H9 (cell line): ENCODE measurements around the gene LRRC7. TPM values are rescaled to one million over a fixed set of nuclear protein-coding genes. Genes with fewer than 3 reads are reported as not detected.

Experiments used
- DNase-seq: peaks from one replicate; pipeline ENCODE4 v3.0.0-alpha.2; 2017
- H2AFZ ChIP-seq: one replicate; pipeline ENCODE4 v1.6.1; 2013; ENCODE audit warnings: mild to moderate bottlenecking, low read length, control low read depth, moderate library complexity
- H2AK5ac ChIP-seq: 2 replicates; pipeline ENCODE4 v1.6.1; 2013; ENCODE audit warnings: low read length, control low read depth, mixed read lengths; ENCODE audit not compliant: insufficient read length
- H2BK120ac ChIP-seq: one replicate; pipeline ENCODE4 v1.6.1; 2013; ENCODE audit warnings: low read depth, mild to moderate bottlenecking, low read length, control low read depth, inconsistent platforms; ENCODE audit not compliant: poor library complexity, severe bottlenecking
- H2BK12ac ChIP-seq: 2 replicates; pipeline ENCODE4 v1.6.1; 2013; ENCODE audit warnings: low read length, control low read depth, mixed read lengths, low read depth; ENCODE audit not compliant: insufficient read length
- H2BK15ac ChIP-seq: 2 replicates; pipeline ENCODE4 v1.6.1; 2013; ENCODE audit warnings: low read depth, low read length, control low read depth
- H2BK20ac ChIP-seq: one replicate; pipeline ENCODE4 v1.6.1; 2013; ENCODE audit warnings: low read depth, mild to moderate bottlenecking, low read length, control low read depth, inconsistent platforms; ENCODE audit not compliant: poor library complexity, severe bottlenecking
- H2BK5ac ChIP-seq: 2 replicates; pipeline ENCODE4 v1.6.1; 2013; ENCODE audit warnings: low read length, control low read depth, mixed read lengths; ENCODE audit not compliant: insufficient read length
- H3K14ac ChIP-seq: 2 replicates; pipeline ENCODE4 v1.6.1; 2013; ENCODE audit warnings: low read length, control low read depth; ENCODE audit not compliant: insufficient read depth
- H3K18ac ChIP-seq: 2 replicates; pipeline ENCODE4 v1.6.1; 2013; ENCODE audit warnings: low read depth, mild to moderate bottlenecking, mixed read lengths, low read length, control low read depth; ENCODE audit not compliant: insufficient read length
- H3K23ac ChIP-seq: 2 replicates; pipeline ENCODE4 v1.6.1; 2013; ENCODE audit warnings: low read length, control low read depth, mixed read lengths, low read depth; ENCODE audit not compliant: insufficient read length
- H3K23me2 ChIP-seq: 2 replicates; pipeline ENCODE4 v1.6.1; 2013; ENCODE audit warnings: low read depth, mild to moderate bottlenecking, mixed read lengths, low read length, control low read depth; ENCODE audit not compliant: insufficient read length, poor library complexity, severe bottlenecking
- H3K27ac ChIP-seq: 2 replicates; pipeline ENCODE4 v1.5.1; 2013; ENCODE audit warnings: low read length, control low read depth, mixed read lengths, low read depth; ENCODE audit not compliant: insufficient read length
- H3K27me3 ChIP-seq: 2 replicates; pipeline ENCODE4 v1.6.1; 2013; ENCODE audit warnings: low read length, control low read depth, inconsistent platforms; ENCODE audit not compliant: insufficient read depth
- H3K4ac ChIP-seq: 2 replicates; pipeline ENCODE4 v1.6.1; 2013; ENCODE audit warnings: low read depth, mild to moderate bottlenecking, control low read depth, inconsistent platforms, low read length, moderate library complexity
- H3K4me1 ChIP-seq: 2 replicates; pipeline ENCODE4 v1.6.1; 2013; ENCODE audit warnings: low read length, control low read depth, inconsistent platforms; ENCODE audit not compliant: insufficient read depth
- H3K4me2 ChIP-seq: 2 replicates; pipeline ENCODE4 v1.6.1; 2013; ENCODE audit warnings: low read length, control low read depth, mixed read lengths; ENCODE audit not compliant: insufficient read length, insufficient read depth
- H3K56ac ChIP-seq: 2 replicates; pipeline ENCODE4 v1.6.1; 2013; ENCODE audit warnings: low read depth, mild to moderate bottlenecking, mixed read lengths, low read length, control low read depth; ENCODE audit not compliant: insufficient read length
- H3K79me1 ChIP-seq: 2 replicates; pipeline ENCODE4 v1.6.1; 2013; ENCODE audit warnings: low read depth, mild to moderate bottlenecking, moderate library complexity, low read length, control low read depth, inconsistent platforms; ENCODE audit not compliant: insufficient read depth, poor library complexity, severe bottlenecking
- H3K79me2 ChIP-seq: 2 replicates; pipeline ENCODE4 v1.6.1; 2013; ENCODE audit warnings: low read length, control low read depth, inconsistent platforms; ENCODE audit not compliant: insufficient read depth
- H3K9ac ChIP-seq: 2 replicates; pipeline ENCODE4 v1.6.1; 2013; ENCODE audit warnings: low read length, control low read depth, mixed read lengths; ENCODE audit not compliant: insufficient read length; ENCODE audit errors: extremely low read depth
- H3K9me3 ChIP-seq: one replicate; pipeline ENCODE4 v1.6.1; 2013; ENCODE audit warnings: low read depth, low read length, inconsistent platforms; ENCODE audit not compliant: control insufficient read depth
- H3T11ph ChIP-seq: one replicate; pipeline ENCODE4 v1.6.1; 2013; ENCODE audit warnings: mild to moderate bottlenecking, low read length, control low read depth, inconsistent platforms
- H4K20me1 ChIP-seq: one replicate; pipeline ENCODE4 v1.6.1; 2013; ENCODE audit not compliant: control insufficient read depth, insufficient read length, insufficient read depth
- H4K5ac ChIP-seq: 2 replicates; pipeline ENCODE4 v1.6.1; 2013; ENCODE audit warnings: low read depth, mild to moderate bottlenecking, mixed read lengths, low read length, control low read depth; ENCODE audit not compliant: insufficient read length
- H4K8ac ChIP-seq: replicated peaks from 2 replicates; pipeline ENCODE4 v1.6.1; 2013; ENCODE audit warnings: low read length, control low read depth, mixed read lengths, low read depth; ENCODE audit not compliant: insufficient read length
- H4K91ac ChIP-seq: 2 replicates; pipeline ENCODE4 v1.6.1; 2013; ENCODE audit warnings: low read depth, mild to moderate bottlenecking, moderate library complexity, mixed read lengths, low read length, control low read depth; ENCODE audit not compliant: insufficient read length
- H3K27ac Mint-ChIP-seq, 3 experiments: 2 replicates in 2 of 3; 3 replicates in 1 of 3; pipeline ENCODE4 v1.8.0; 2020 to 2021; ENCODE audit warnings: mixed read lengths in 3 of 3, mild to moderate bottlenecking in 1 of 3, moderate library complexity in 1 of 3
- H3K27me3 Mint-ChIP-seq: 2 replicates; pipeline ENCODE4 v1.8.0; 2021; ENCODE audit warnings: low read depth, mild to moderate bottlenecking, moderate library complexity, mixed read lengths
- H3K36me3 Mint-ChIP-seq, 3 experiments: 2 replicates in 2 of 3; 3 replicates in 1 of 3; pipeline ENCODE4 v1.8.0; 2020 to 2021; ENCODE audit warnings: low read depth in 3 of 3, mixed read lengths in 3 of 3; ENCODE audit not compliant: insufficient read depth in 1 of 3
- H3K4me1 Mint-ChIP-seq, 2 experiments: 2 replicates each; pipeline ENCODE4 v1.8.0; 2020; ENCODE audit warnings: mixed read lengths in 2 of 2
- H3K4me3 Mint-ChIP-seq, 2 experiments: 2 replicates in 1 of 2; 3 replicates in 1 of 2; pipeline ENCODE4 v1.8.0; 2020 to 2021; ENCODE audit warnings: mild to moderate bottlenecking in 2 of 2, mixed read lengths in 2 of 2, moderate library complexity in 1 of 2
- H3K9me3 Mint-ChIP-seq, 2 experiments: 2 replicates in 1 of 2; 3 replicates in 1 of 2; pipeline ENCODE4 v1.8.0; 2020; ENCODE audit warnings: mild to moderate bottlenecking in 2 of 2, mixed read lengths in 2 of 2, moderate library complexity in 1 of 2
- CTCF ChIP-seq: fragments of 200-600 bp; sonication (generic); conservative IDR thresholded peaks from 3 replicates; pipeline ENCODE4 v1.8.0; 2021; ENCODE audit warnings: antibody characterized with exemption, mild to moderate bottlenecking
- total RNA-seq: library from RNA; stranded (reverse); gene quantifications from 2 replicates; pipeline ENCODE4 v1.2.1, GENCODE V29; 2021

The LRRC7 gene
- total RNA-seq, 1 experiment from 2014 or later = not detected

GRCh38 chr1:70168283-70168682 is 600.6 kb downstream of the LRRC7 start:
- Histone ChIP-seq H3K23me2 (no peaks in the 10 kb centered on the region), H3K9ac (no peak overlapping the region), H3K4me1 (no peaks in the 10 kb centered on the region), H3K27me3 (no peaks in the 10 kb centered on the region), H4K5ac (no peak overlapping the region), H3K18ac (no peak overlapping the region), H3K79me1 (no peaks in the 10 kb centered on the region), H4K8ac (no peak overlapping the region), H4K91ac (no peak overlapping the region), H4K20me1 (no peaks in the 10 kb centered on the region), H3K4ac (no peak overlapping the region), H2BK5ac (no peak overlapping the region), H2BK12ac (no peak overlapping the region), H3K14ac (no peak overlapping the region), H3K27ac (no peak overlapping the region), H2AFZ (no peak overlapping the region), H3T11ph (no peak overlapping the region), H2BK120ac (no peak overlapping the region), H2BK20ac (no peak overlapping the region), H3K4me2 (no peak overlapping the region), H2AK5ac (no peak overlapping the region), H2BK15ac (no peak overlapping the region), H3K23ac (no peak overlapping the region), H3K79me2 (no peaks in the 10 kb centered on the region), H3K9me3 (no peaks in the 10 kb centered on the region), H3K56ac (no peak overlapping the region)
- Mint-ChIP-seq H3K4me1 (peaks cover 9 to 11% of the 10 kb centered on the region in 2 experiments), H3K4me3 (no peak overlapping the region), H3K36me3 (peaks cover 0 to 5% (median under 1%) of the 10 kb centered on the region in 3 experiments; a peak in 2 of 7 replicates), H3K9me3 (no peaks in the 10 kb centered on the region), H3K27ac (peak overlapping the region; percentile 4 to 82 (median 71); a peak in 2 of 7 replicates), H3K27me3 (no peaks in the 10 kb centered on the region)
- no peak for TF ChIP-seq CTCF
- DNase-seq = no peak
